HCT116 (cell line): ENCODE data around the gene KATNAL2. TPM values are rescaled to one million over a fixed set of nuclear protein-coding genes. Genes with fewer than 3 reads are reported as not detected.

Source experiments
- ATAC-seq: fragments of 200-7000 bp; cut with Tn5 transposase; 2 replicates; pipeline ENCODE4 v1.9.1; 2020; ENCODE audit warnings: mild to moderate bottlenecking, moderate library complexity
- BruUV-seq: library from RNA; stranded (reverse); fragments of 400-500 nt; replicated peaks from 2 replicates; lab custom pipeline; 2021; lab: Mats Ljungman, UMichigan
- CTCF ChIA-PET: fragments of 300-600 bp; sonication (Branson Sonifier 250); formaldehyde crosslinking; loops from one replicate; lab custom pipeline; 2021; ENCODE audit warnings: antibody characterized with exemption; lab: Charles Lee
- POLR2A ChIA-PET: fragments of 300-600, 350-600 bp; sonication (Branson Sonifier 250); formaldehyde crosslinking; loops from one replicate; lab custom pipeline; 2021; ENCODE audit warnings: antibody characterized with exemption; lab: Charles Lee
- RAD21 ChIA-PET, 2 experiments: fragments of 300-600 bp; sonication (Branson Sonifier 250); formaldehyde crosslinking; loops; one replicate each; lab custom pipeline; 2023; ENCODE audit warnings: low total read pairs in 2 of 2; ENCODE audit not compliant: uncharacterized antibody in 2 of 2, unreplicated experiment in 2 of 2, low non-redundant PET in 1 of 2; lab: Charles Lee
- DNase-seq: peaks from one replicate; pipeline ENCODE4 v3.0.0-alpha.2; 2010; ENCODE audit warnings: low read depth, low spot score
- H2AFZ ChIP-seq: fragments of 200-600 bp; shearing (Covaris generic), sonication (generic); 2 replicates; pipeline ENCODE4 v1.6.1; 2017; ENCODE audit warnings: low read depth, mixed run types, mixed read lengths, antibody characterized with exemption, low read length; ENCODE audit not compliant: poor library complexity, severe bottlenecking
- H3K27ac ChIP-seq: 2 replicates; pipeline ENCODE4 v1.5.1; 2012; ENCODE audit warnings: low read depth, low read length
- H3K27me3 ChIP-seq: fragments of 200-600 bp; sonication (generic); 2 replicates; pipeline ENCODE4 v1.6.1; 2016; ENCODE audit warnings: mixed run types, low read length, mixed read lengths; ENCODE audit not compliant: insufficient read depth
- H3K36me3 ChIP-seq, 2 experiments: fragments of 200-500 bp in 1 of 2; fragments of 200-600 bp in 1 of 2; sonication (Bioruptor generic) in 1 of 2; sonication (generic) in 1 of 2; 2 replicates each; pipeline versions ENCODE4 v1.5.1 to v1.6.1; 2014 to 2016; ENCODE audit warnings: low read length in 2 of 2, inconsistent platforms in 1 of 2, mixed read lengths in 1 of 2, mixed run types in 1 of 2; ENCODE audit not compliant: insufficient read depth in 2 of 2, control insufficient read depth in 1 of 2
- H3K4me1 ChIP-seq, 2 experiments: fragments of 200-600 bp in 1 of 2; sonication (generic) in 1 of 2; 2 replicates each; pipeline versions ENCODE4 v1.5.1 to v1.6.1; 2012 to 2017; ENCODE audit warnings: low read length in 2 of 2, inconsistent platforms in 1 of 2, mild to moderate bottlenecking in 1 of 2, mixed read lengths in 1 of 2, mixed run types in 1 of 2, moderate library complexity in 1 of 2; ENCODE audit not compliant: insufficient read depth in 2 of 2, control insufficient read depth in 1 of 2
- H3K4me2 ChIP-seq: fragments of 200-600 bp; sonication (generic); 2 replicates; pipeline ENCODE4 v1.6.1; 2017; ENCODE audit warnings: mixed run types, low read length, mixed read lengths
- H3K4me3 ChIP-seq, 2 experiments: fragments of 200-600 bp in 1 of 2; sonication (generic) in 1 of 2; replicated peaks in 1 of 2; 2 replicates each; pipeline ENCODE4 v1.5.1; 2011 to 2016; ENCODE audit warnings: low read length in 2 of 2, control low read depth in 1 of 2, low read depth in 1 of 2, mild to moderate bottlenecking in 1 of 2, mixed read lengths in 1 of 2, mixed run types in 1 of 2
- H3K79me2 ChIP-seq: fragments of 200-600 bp; sonication (generic); 2 replicates; pipeline ENCODE4 v1.6.1; 2017; ENCODE audit warnings: mild to moderate bottlenecking, mixed run types, low read length, moderate library complexity, mixed read lengths; ENCODE audit not compliant: insufficient read depth
- H3K9ac ChIP-seq: fragments of 200-600 bp; sonication (generic); 2 replicates; pipeline ENCODE4 v1.6.1; 2016; ENCODE audit warnings: low read length, mixed read lengths
- H3K9me2 ChIP-seq: fragments of 200-600 bp; sonication (generic), shearing (Covaris generic); 2 replicates; pipeline ENCODE4 v1.6.1; 2017; ENCODE audit warnings: mixed run types, mild to moderate bottlenecking, moderate library complexity; ENCODE audit not compliant: insufficient read depth
- H3K9me3 ChIP-seq, 2 experiments: fragments of 200-500 bp in 1 of 2; fragments of 200-600 bp in 1 of 2; sonication (Bioruptor generic) in 1 of 2; sonication (generic) in 1 of 2; 2 replicates each; pipeline ENCODE4 v1.6.1; 2014 to 2017; ENCODE audit warnings: low read length in 2 of 2, mixed read lengths in 2 of 2, inconsistent platforms in 1 of 2, low read depth in 1 of 2, mild to moderate bottlenecking in 1 of 2, mixed run types in 1 of 2, moderate library complexity in 1 of 2; ENCODE audit not compliant: control insufficient read depth in 1 of 2, insufficient read depth in 1 of 2
- H4K20me1 ChIP-seq: fragments of 200-600 bp; sonication (generic), shearing (Covaris generic); 2 replicates; pipeline ENCODE4 v1.6.1; 2017; ENCODE audit warnings: mixed run types, mild to moderate bottlenecking, moderate library complexity; ENCODE audit not compliant: insufficient read depth
- EZH2 ChIP-seq: fragments of 200-600 bp; sonication (generic); IDR thresholded peaks from 2 replicates; pipeline ENCODE4 v1.6.1; 2017; ENCODE audit warnings: antibody characterized with exemption, mixed run types
- FOSL1 ChIP-seq: IDR thresholded peaks from 2 replicates; pipeline ENCODE4 v1.6.1; 2012; ENCODE audit warnings: low read depth
- JUND ChIP-seq: IDR thresholded peaks from 2 replicates; pipeline ENCODE4 v1.6.1; 2012
- POLR2A ChIP-seq: IDR thresholded peaks from 2 replicates; pipeline ENCODE4 v1.7.0; 2011; ENCODE audit warnings: borderline replicate concordance; ENCODE audit not compliant: insufficient read depth, insufficient read length; ENCODE audit errors: extremely low read depth
- POLR2AphosphoS5 ChIP-seq: IDR thresholded peaks from 2 replicates; pipeline ENCODE4 v1.6.1; 2011; ENCODE audit warnings: mild to moderate bottlenecking, low read depth, low read length, moderate library complexity
- RAD21 ChIP-seq: IDR thresholded peaks from 2 replicates; pipeline ENCODE4 v1.6.1; 2012; ENCODE audit warnings: low read depth, mild to moderate bottlenecking
- TCF7L2 ChIP-seq: IDR thresholded peaks from 2 replicates; pipeline ENCODE4 v1.7.0; 2011; ENCODE audit warnings: borderline replicate concordance, inconsistent platforms; ENCODE audit not compliant: insufficient read depth, insufficient read length; ENCODE audit errors: extremely low read depth
- intact Hi-C: fragments of 100-400 bp; cut with micrococcal nuclease; formaldehyde crosslinking; loops from 2 replicates; pipeline ENCODE4 v1.10.0; 2022
- total RNA-seq: library from RNA; stranded (reverse); gene quantifications from one replicate; pipeline ENCODE4 v1.2.1, GENCODE V29; 2021; ENCODE audit not compliant: unreplicated experiment
- TF ChIP-seq, protein P1 (sequence below), 3 experiments: fragments of 200-600 bp in 1 of 3; sonication (generic) in 1 of 3; IDR thresholded peaks in 2 of 3; conservative IDR thresholded peaks in 1 of 3; 2 replicates each; pipeline ENCODE4 v1.5.1; 2012 to 2017; ENCODE audit warnings: low read depth in 2 of 3, low read length in 2 of 3, antibody characterized with exemption in 1 of 3, borderline replicate concordance in 1 of 3, control low read depth in 1 of 3, mild to moderate bottlenecking in 1 of 3, mixed read lengths in 1 of 3, mixed run types in 1 of 3, moderate library complexity in 1 of 3; ENCODE audit not compliant: insufficient read depth in 1 of 3
- TF ChIP-seq, protein P2 (sequence below): IDR thresholded peaks from 2 replicates; pipeline ENCODE4 v1.6.1; 2012; ENCODE audit warnings: low read depth
- TF ChIP-seq, protein P3 (sequence below): IDR thresholded peaks from 2 replicates; pipeline ENCODE4 v1.6.1; 2012
- TF ChIP-seq, protein P4 (sequence below): IDR thresholded peaks from 2 replicates; pipeline ENCODE4 v1.6.1; 2011; ENCODE audit warnings: mild to moderate bottlenecking, low read length, moderate library complexity; ENCODE audit not compliant: insufficient replicate concordance; ENCODE audit errors: extremely low read depth

Gene KATNAL2
- total RNA-seq, 1 experiment from 2014 or later = 2.0 TPM

DNA sequence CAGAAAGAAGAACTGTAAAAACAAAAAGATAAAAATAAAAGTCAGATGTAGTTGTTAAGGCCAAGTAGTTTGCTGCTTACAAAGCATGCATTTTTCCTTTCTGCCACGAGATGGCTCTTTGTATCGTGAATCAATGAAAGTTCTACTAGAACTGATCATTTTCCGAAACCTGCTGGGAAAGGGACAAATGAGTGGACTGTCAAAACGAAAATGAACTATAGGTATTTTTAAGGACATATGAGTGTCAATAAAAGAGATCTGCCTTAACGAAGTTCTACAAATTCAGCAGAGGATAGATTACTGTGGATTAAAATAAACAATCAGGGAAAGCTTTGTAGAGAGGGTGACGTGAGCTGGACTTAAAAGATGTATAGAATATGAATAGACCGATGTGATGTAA lies 133.1 kb downstream of the KATNAL2 start:
- intact Hi-C loops = loop anchor here (1.0 to 5.0 kb wide), 3 partner anchors 155 to 698 kb away; no protein-coding TSS in a partner anchor
- no peak overlapping the region for H3K4me3 ChIP-seq
- no peaks in the 10 kb centered on the region for H3K9me2 ChIP-seq
- TF ChIP-seq, protein P1, sequence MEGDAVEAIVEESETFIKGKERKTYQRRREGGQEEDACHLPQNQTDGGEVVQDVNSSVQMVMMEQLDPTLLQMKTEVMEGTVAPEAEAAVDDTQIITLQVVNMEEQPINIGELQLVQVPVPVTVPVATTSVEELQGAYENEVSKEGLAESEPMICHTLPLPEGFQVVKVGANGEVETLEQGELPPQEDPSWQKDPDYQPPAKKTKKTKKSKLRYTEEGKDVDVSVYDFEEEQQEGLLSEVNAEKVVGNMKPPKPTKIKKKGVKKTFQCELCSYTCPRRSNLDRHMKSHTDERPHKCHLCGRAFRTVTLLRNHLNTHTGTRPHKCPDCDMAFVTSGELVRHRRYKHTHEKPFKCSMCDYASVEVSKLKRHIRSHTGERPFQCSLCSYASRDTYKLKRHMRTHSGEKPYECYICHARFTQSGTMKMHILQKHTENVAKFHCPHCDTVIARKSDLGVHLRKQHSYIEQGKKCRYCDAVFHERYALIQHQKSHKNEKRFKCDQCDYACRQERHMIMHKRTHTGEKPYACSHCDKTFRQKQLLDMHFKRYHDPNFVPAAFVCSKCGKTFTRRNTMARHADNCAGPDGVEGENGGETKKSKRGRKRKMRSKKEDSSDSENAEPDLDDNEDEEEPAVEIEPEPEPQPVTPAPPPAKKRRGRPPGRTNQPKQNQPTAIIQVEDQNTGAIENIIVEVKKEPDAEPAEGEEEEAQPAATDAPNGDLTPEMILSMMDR (IDR thresholded peaks at IDR 0.05 in 2 of 3, conservative IDR thresholded peaks at IDR 0.05 in 1 of 3; ENCODE audit: borderline replicate concordance in 1 of 3, insufficient read depth in 1 of 3, low read depth in 2 of 3, low read length in 2 of 3) = peak; percentile 55 to 80 (median 63); a peak in 5 of 6 replicates
- no peak for TF ChIP-seq FOSL1
- TF ChIP-seq RAD21 = peak; percentile 78
- TF ChIP-seq JUND = no peak
- TF ChIP-seq POLR2A = no peak
- ATAC-seq = peak; percentile 71
- H2AFZ ChIP-seq = no peak overlapping the region
- H3K27ac ChIP-seq = no peak overlapping the region
- ChIA-PET POLR2A (no interaction called here), CTCF (interaction anchor here (0.6 to 6.8 kb wide), 4 partner anchors 8 to 165 kb away, joined by 3 to 48 read pairs (median 6); no protein-coding TSS in a partner anchor), RAD21 (interaction anchor here in 1 of 2 experiments (1.5 kb wide), 1 partner anchor 154 kb away, joined by 6 read pairs; no protein-coding TSS in a partner anchor)
- no peaks in the 10 kb centered on the region for H3K9me3 ChIP-seq
- H3K27me3 ChIP-seq = peaks cover 56% of the 10 kb centered on the region; the same call in 1 of the 2 replicates
- no peak overlapping the region for H3K9ac ChIP-seq
- no peaks in the 10 kb centered on the region for H3K79me2 ChIP-seq
- no peaks in the 10 kb centered on the region for H3K4me1 ChIP-seq
- no peaks in the 10 kb centered on the region for H4K20me1 ChIP-seq
- no peak overlapping the region for H3K4me2 ChIP-seq
- no TSS peak for BruUV-seq
- H3K36me3 ChIP-seq = no peaks in the 10 kb centered on the region
- peak; percentile 54 for DNase-seq

DNA sequence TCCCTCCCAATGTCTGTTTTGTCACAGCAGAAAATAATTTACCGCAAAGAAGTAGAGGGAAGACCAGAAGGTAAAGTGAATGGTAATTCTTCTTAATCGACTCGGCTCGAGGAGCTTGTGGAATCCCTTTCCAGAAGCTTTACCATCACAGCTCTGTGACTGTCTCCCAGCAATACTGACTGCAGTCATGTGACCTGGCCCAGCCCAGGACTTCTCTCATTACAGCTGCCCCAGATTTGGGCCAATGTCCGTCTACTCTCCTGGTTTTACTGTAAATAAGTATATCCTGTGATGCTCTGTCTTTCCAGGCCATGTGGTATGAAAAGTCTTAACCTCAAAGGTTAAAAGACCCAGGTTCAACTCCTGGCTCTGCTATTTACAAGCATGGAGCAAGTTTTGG lies 137.0 kb downstream of the KATNAL2 start:
- no peaks in the 10 kb centered on the region for H3K79me2 ChIP-seq
- no peak overlapping the region for H3K4me3 ChIP-seq
- RAD21 ChIA-PET = no interaction called here
- intact Hi-C loops = loop anchor here (5.0 kb wide), 1 partner anchor 228 kb away; no protein-coding TSS in a partner anchor
- H3K9me2 ChIP-seq = no peaks in the 10 kb centered on the region
- POLR2A ChIA-PET = no interaction called here
- H3K9ac ChIP-seq = no peak overlapping the region
- BruUV-seq = no TSS peak
- CTCF ChIA-PET = interaction anchor here (1.1 to 1.3 kb wide), 2 partner anchors 150 to 344 kb away, joined by 3 read pairs; no protein-coding TSS in a partner anchor
- no peaks in the 10 kb centered on the region for H4K20me1 ChIP-seq
- ATAC-seq = no peak
- H3K27me3 ChIP-seq = peaks cover 27% of the 10 kb centered on the region; the same call in 1 of the 2 replicates
- DNase-seq = no peak
- no peak overlapping the region for H2AFZ ChIP-seq
- H3K9me3 ChIP-seq = no peaks in the 10 kb centered on the region
- H3K36me3 ChIP-seq = no peaks in the 10 kb centered on the region
- no peaks in the 10 kb centered on the region for H3K4me1 ChIP-seq
- H3K27ac ChIP-seq = no peak overlapping the region
- no peak overlapping the region for H3K4me2 ChIP-seq
- TF ChIP-seq TCF7L2 (no peak), EZH2 (no peak), POLR2AphosphoS5 (no peak), JUND (no peak)
- TF ChIP-seq, protein P2, sequence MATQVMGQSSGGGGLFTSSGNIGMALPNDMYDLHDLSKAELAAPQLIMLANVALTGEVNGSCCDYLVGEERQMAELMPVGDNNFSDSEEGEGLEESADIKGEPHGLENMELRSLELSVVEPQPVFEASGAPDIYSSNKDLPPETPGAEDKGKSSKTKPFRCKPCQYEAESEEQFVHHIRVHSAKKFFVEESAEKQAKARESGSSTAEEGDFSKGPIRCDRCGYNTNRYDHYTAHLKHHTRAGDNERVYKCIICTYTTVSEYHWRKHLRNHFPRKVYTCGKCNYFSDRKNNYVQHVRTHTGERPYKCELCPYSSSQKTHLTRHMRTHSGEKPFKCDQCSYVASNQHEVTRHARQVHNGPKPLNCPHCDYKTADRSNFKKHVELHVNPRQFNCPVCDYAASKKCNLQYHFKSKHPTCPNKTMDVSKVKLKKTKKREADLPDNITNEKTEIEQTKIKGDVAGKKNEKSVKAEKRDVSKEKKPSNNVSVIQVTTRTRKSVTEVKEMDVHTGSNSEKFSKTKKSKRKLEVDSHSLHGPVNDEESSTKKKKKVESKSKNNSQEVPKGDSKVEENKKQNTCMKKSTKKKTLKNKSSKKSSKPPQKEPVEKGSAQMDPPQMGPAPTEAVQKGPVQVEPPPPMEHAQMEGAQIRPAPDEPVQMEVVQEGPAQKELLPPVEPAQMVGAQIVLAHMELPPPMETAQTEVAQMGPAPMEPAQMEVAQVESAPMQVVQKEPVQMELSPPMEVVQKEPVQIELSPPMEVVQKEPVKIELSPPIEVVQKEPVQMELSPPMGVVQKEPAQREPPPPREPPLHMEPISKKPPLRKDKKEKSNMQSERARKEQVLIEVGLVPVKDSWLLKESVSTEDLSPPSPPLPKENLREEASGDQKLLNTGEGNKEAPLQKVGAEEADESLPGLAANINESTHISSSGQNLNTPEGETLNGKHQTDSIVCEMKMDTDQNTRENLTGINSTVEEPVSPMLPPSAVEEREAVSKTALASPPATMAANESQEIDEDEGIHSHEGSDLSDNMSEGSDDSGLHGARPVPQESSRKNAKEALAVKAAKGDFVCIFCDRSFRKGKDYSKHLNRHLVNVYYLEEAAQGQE = no peak
- TF ChIP-seq, protein P3, sequence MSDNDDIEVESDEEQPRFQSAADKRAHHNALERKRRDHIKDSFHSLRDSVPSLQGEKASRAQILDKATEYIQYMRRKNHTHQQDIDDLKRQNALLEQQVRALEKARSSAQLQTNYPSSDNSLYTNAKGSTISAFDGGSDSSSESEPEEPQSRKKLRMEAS = no peak
- TF ChIP-seq, protein P4, sequence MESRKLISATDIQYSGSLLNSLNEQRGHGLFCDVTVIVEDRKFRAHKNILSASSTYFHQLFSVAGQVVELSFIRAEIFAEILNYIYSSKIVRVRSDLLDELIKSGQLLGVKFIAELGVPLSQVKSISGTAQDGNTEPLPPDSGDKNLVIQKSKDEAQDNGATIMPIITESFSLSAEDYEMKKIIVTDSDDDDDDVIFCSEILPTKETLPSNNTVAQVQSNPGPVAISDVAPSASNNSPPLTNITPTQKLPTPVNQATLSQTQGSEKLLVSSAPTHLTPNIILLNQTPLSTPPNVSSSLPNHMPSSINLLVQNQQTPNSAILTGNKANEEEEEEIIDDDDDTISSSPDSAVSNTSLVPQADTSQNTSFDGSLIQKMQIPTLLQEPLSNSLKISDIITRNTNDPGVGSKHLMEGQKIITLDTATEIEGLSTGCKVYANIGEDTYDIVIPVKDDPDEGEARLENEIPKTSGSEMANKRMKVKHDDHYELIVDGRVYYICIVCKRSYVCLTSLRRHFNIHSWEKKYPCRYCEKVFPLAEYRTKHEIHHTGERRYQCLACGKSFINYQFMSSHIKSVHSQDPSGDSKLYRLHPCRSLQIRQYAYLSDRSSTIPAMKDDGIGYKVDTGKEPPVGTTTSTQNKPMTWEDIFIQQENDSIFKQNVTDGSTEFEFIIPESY = no peak
